SK-N-SH treated with all-trans-retinoic acid at 6 μM for 48 hours (cell line): ENCODE measurements around the gene NFYC.

Experiments
- ATAC-seq: fragments of 200-7000 bp; cut with Tn5 transposase; 3 replicates; pipeline ENCODE4 v1.9.1; 2020; ENCODE audit warnings: mild to moderate bottlenecking, moderate library complexity
- ARNTL ChIP-seq: fragments of 450-650 bp; formaldehyde crosslinking; IDR thresholded peaks from 2 replicates; pipeline ENCODE4 v1.5.0; 2020; ENCODE audit warnings: low read depth, mild to moderate bottlenecking, moderate library complexity, borderline replicate concordance
- BACH2 ChIP-seq: fragments of 250-450 bp; sonication (Bioruptor Pico); IDR thresholded peaks from 2 replicates; pipeline ENCODE4 v1.9.0; 2021; ENCODE audit warnings: mild to moderate bottlenecking, borderline replicate concordance
- CSDC2 ChIP-seq: fragments of 250-450 bp; sonication (Bioruptor Pico); IDR thresholded peaks from 2 replicates; pipeline ENCODE4 v1.5.0; 2020; ENCODE audit warnings: mild to moderate bottlenecking, moderate library complexity
- ESRRG ChIP-seq: fragments of 250-450 bp; sonication (Bioruptor Pico); IDR thresholded peaks from 2 replicates; pipeline ENCODE4 v1.6.1; 2021; ENCODE audit warnings: mild to moderate bottlenecking
- GLIS3 ChIP-seq: fragments of 250-450 bp; sonication (Bioruptor Pico); IDR thresholded peaks from 2 replicates; pipeline ENCODE4 v1.5.0; 2020; ENCODE audit warnings: mild to moderate bottlenecking, moderate library complexity
- ISL1 ChIP-seq: fragments of 250-450 bp; sonication (Bioruptor Pico); IDR thresholded peaks from 2 replicates; pipeline ENCODE4 v2.1.2; 2022; ENCODE audit warnings: mild to moderate bottlenecking, moderate library complexity
- OSR1 ChIP-seq: fragments of 250-450 bp; sonication (Bioruptor Pico); IDR thresholded peaks from 2 replicates; pipeline ENCODE4 v1.8.0; 2022; ENCODE audit warnings: moderate library complexity, mild to moderate bottlenecking, inconsistent platforms
- PPARA ChIP-seq: fragments of 250-450 bp; sonication (Bioruptor Pico); IDR thresholded peaks from 2 replicates; pipeline ENCODE4 v1.5.0; 2020; ENCODE audit warnings: mild to moderate bottlenecking, borderline replicate concordance
- RARB ChIP-seq: fragments of 250-450 bp; sonication (Bioruptor Pico); IDR thresholded peaks from 2 replicates; pipeline ENCODE4 v1.8.0; 2021; ENCODE audit warnings: mild to moderate bottlenecking, moderate library complexity
- SNAI2 ChIP-seq: fragments of 250-450 bp; sonication (Bioruptor Pico); IDR thresholded peaks from 2 replicates; pipeline ENCODE4 v1.5.0; 2020; ENCODE audit warnings: mild to moderate bottlenecking, moderate library complexity
- TCF4 ChIP-seq: fragments of 250-450 bp; sonication (Bioruptor Pico); IDR thresholded peaks from 2 replicates; pipeline ENCODE4 v1.8.0; 2021; ENCODE audit warnings: mild to moderate bottlenecking, moderate library complexity, borderline replicate concordance
- TOX ChIP-seq: fragments of 250-450 bp; sonication (Bioruptor Pico); IDR thresholded peaks from 2 replicates; pipeline ENCODE4 v1.8.0; 2021; ENCODE audit warnings: mild to moderate bottlenecking, moderate library complexity, borderline replicate concordance
- ZC3H10 ChIP-seq: fragments of 250-450 bp; sonication (Bioruptor Pico); IDR thresholded peaks from 2 replicates; pipeline ENCODE4 v1.5.1; 2021; ENCODE audit warnings: mild to moderate bottlenecking, moderate library complexity
- ZFP3 ChIP-seq: fragments of 250-450 bp; sonication (Bioruptor Pico); IDR thresholded peaks from 2 replicates; pipeline ENCODE4 v1.5.0; 2020; ENCODE audit warnings: mild to moderate bottlenecking, moderate library complexity
- ZFP30 ChIP-seq: fragments of 450-650 bp; formaldehyde crosslinking; IDR thresholded peaks from 2 replicates; pipeline ENCODE4 v1.5.0; 2022; ENCODE audit warnings: mild to moderate bottlenecking, moderate library complexity
- ZNF565 ChIP-seq: fragments of 450-650 bp; formaldehyde crosslinking; conservative IDR thresholded peaks from 2 replicates; pipeline ENCODE4 v1.5.0; 2020; ENCODE audit warnings: low read depth, mild to moderate bottlenecking, moderate library complexity
- ZNF70 ChIP-seq: fragments of 450-650 bp; formaldehyde crosslinking; IDR thresholded peaks from 2 replicates; pipeline ENCODE4 v1.5.0; 2020; ENCODE audit warnings: mild to moderate bottlenecking, moderate library complexity
- ZNF8 ChIP-seq: fragments of 450-650 bp; formaldehyde crosslinking; IDR thresholded peaks from 2 replicates; pipeline ENCODE4 v1.5.0; 2020; ENCODE audit warnings: mild to moderate bottlenecking, moderate library complexity
- TF ChIP-seq, protein P1 (sequence below): fragments of 250-450 bp; sonication (Bioruptor Pico); IDR thresholded peaks from 2 replicates; pipeline ENCODE4 v1.5.0; 2020; ENCODE audit warnings: mild to moderate bottlenecking, moderate library complexity
- TF ChIP-seq, protein P2 (sequence below): fragments of 250-450 bp; sonication (Bioruptor Pico); IDR thresholded peaks from 2 replicates; pipeline ENCODE4 v1.8.0; 2021; ENCODE audit warnings: low read depth, mild to moderate bottlenecking, moderate library complexity, borderline replicate concordance
- TF ChIP-seq, protein P3 (sequence below): fragments of 250-450 bp; sonication (Bioruptor Pico); IDR thresholded peaks from 2 replicates; pipeline ENCODE4 v1.5.1; 2020; ENCODE audit warnings: low read depth, mild to moderate bottlenecking, moderate library complexity
- TF ChIP-seq, protein P4 (sequence below): fragments of 250-450 bp; sonication (Bioruptor Pico); IDR thresholded peaks from 2 replicates; pipeline ENCODE4 v1.5.1; 2021; ENCODE audit warnings: mild to moderate bottlenecking, moderate library complexity
- TF ChIP-seq, protein P5 (sequence below): fragments of 250-450 bp; sonication (Bioruptor Pico); IDR thresholded peaks from 2 replicates; pipeline ENCODE4 v1.8.0; 2020; ENCODE audit warnings: mild to moderate bottlenecking, moderate library complexity, borderline replicate concordance

The NFYC gene

DNA sequence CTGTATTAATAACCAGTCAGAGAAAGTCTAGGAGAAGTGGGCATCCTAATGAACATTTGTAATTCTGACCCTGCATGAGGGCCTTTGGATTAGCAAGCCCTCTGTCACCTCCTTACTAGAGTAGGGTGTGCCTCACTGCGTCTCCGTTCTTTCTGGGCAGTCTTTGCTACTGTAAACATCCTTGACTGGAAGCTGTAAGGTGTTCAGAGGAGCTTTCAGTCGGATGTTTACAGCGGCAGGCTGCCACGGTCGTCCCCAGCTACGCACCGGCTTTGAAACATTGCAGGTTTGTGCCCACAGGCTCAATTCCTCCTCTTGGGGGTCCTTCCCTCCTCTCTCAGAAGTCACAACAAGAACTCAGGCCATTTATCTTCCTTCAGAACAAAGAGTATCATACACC, 62.7 kb downstream of the NFYC start:
- TF ChIP-seq TCF4 (CRISPR knock-in tag) (no peak), OSR1 (CRISPR knock-in tag) (no peak), TOX (CRISPR knock-in tag) (no peak), ISL1 (no peak), SNAI2 (no peak), ZNF565 (no peak), ZNF70 (CRISPR knock-in tag) (no peak), ARNTL (CRISPR knock-in tag) (no peak), CSDC2 (CRISPR knock-in tag) (no peak), PPARA (CRISPR knock-in tag) (no peak), ESRRG (no peak), GLIS3 (CRISPR knock-in tag) (no peak), BACH2 (CRISPR knock-in tag) (no peak)
- TF ChIP-seq, protein P1, sequence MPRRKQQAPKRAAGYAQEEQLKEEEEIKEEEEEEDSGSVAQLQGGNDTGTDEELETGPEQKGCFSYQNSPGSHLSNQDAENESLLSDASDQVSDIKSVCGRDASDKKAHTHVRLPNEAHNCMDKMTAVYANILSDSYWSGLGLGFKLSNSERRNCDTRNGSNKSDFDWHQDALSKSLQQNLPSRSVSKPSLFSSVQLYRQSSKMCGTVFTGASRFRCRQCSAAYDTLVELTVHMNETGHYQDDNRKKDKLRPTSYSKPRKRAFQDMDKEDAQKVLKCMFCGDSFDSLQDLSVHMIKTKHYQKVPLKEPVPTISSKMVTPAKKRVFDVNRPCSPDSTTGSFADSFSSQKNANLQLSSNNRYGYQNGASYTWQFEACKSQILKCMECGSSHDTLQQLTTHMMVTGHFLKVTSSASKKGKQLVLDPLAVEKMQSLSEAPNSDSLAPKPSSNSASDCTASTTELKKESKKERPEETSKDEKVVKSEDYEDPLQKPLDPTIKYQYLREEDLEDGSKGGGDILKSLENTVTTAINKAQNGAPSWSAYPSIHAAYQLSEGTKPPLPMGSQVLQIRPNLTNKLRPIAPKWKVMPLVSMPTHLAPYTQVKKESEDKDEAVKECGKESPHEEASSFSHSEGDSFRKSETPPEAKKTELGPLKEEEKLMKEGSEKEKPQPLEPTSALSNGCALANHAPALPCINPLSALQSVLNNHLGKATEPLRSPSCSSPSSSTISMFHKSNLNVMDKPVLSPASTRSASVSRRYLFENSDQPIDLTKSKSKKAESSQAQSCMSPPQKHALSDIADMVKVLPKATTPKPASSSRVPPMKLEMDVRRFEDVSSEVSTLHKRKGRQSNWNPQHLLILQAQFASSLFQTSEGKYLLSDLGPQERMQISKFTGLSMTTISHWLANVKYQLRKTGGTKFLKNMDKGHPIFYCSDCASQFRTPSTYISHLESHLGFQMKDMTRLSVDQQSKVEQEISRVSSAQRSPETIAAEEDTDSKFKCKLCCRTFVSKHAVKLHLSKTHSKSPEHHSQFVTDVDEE, result no peak
- TF ChIP-seq, protein P2, sequence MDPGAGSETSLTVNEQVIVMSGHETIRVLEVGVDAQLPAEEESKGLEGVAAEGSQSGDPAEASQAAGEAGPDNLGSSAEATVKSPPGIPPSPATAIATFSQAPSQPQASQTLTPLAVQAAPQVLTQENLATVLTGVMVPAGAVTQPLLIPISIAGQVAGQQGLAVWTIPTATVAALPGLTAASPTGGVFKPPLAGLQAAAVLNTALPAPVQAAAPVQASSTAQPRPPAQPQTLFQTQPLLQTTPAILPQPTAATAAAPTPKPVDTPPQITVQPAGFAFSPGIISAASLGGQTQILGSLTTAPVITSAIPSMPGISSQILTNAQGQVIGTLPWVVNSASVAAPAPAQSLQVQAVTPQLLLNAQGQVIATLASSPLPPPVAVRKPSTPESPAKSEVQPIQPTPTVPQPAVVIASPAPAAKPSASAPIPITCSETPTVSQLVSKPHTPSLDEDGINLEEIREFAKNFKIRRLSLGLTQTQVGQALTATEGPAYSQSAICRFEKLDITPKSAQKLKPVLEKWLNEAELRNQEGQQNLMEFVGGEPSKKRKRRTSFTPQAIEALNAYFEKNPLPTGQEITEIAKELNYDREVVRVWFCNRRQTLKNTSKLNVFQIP (CRISPR knock-in tag), result no peak
- TF ChIP-seq, protein P3, sequence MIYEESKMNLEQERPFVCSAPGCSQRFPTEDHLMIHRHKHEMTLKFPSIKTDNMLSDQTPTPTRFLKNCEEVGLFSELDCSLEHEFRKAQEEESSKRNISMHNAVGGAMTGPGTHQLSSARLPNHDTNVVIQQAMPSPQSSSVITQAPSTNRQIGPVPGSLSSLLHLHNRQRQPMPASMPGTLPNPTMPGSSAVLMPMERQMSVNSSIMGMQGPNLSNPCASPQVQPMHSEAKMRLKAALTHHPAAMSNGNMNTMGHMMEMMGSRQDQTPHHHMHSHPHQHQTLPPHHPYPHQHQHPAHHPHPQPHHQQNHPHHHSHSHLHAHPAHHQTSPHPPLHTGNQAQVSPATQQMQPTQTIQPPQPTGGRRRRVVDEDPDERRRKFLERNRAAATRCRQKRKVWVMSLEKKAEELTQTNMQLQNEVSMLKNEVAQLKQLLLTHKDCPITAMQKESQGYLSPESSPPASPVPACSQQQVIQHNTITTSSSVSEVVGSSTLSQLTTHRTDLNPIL (CRISPR knock-in tag), result no peak
- no peak for ATAC-seq

DNA sequence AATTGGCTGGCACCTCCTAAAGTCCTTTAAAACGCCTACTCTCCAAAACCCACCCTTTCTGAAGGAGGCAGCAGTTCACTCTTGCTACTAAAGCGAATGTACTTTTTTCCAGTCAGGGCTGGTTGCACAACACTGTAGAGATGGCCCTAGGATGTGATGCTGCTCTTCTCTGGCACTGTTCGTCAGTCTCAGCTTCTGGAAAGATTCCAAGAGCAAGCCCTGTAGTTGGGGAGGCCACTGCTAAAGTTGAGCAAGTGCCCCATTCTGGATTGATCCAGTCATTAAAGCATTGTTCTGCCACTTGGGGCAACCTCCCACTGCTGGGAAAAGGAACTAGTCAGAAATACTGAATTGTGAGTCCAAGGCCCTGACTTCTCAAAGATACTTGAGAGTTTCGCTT, 63.6 kb downstream of the NFYC start:
- TF ChIP-seq, protein P4, sequence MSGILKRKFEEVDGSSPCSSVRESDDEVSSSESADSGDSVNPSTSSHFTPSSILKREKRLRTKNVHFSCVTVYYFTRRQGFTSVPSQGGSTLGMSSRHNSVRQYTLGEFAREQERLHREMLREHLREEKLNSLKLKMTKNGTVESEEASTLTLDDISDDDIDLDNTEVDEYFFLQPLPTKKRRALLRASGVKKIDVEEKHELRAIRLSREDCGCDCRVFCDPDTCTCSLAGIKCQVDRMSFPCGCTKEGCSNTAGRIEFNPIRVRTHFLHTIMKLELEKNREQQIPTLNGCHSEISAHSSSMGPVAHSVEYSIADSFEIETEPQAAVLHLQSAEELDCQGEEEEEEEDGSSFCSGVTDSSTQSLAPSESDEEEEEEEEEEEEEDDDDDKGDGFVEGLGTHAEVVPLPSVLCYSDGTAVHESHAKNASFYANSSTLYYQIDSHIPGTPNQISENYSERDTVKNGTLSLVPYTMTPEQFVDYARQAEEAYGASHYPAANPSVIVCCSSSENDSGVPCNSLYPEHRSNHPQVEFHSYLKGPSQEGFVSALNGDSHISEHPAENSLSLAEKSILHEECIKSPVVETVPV (CRISPR knock-in tag), result no peak
- TF ChIP-seq TCF4 (CRISPR knock-in tag) (no peak), ZNF565 (no peak), CSDC2 (CRISPR knock-in tag) (no peak), GLIS3 (CRISPR knock-in tag) (no peak), ARNTL (CRISPR knock-in tag) (no peak), ZFP3 (CRISPR knock-in tag) (no peak), RARB (no peak)
- TF ChIP-seq, protein P5, sequence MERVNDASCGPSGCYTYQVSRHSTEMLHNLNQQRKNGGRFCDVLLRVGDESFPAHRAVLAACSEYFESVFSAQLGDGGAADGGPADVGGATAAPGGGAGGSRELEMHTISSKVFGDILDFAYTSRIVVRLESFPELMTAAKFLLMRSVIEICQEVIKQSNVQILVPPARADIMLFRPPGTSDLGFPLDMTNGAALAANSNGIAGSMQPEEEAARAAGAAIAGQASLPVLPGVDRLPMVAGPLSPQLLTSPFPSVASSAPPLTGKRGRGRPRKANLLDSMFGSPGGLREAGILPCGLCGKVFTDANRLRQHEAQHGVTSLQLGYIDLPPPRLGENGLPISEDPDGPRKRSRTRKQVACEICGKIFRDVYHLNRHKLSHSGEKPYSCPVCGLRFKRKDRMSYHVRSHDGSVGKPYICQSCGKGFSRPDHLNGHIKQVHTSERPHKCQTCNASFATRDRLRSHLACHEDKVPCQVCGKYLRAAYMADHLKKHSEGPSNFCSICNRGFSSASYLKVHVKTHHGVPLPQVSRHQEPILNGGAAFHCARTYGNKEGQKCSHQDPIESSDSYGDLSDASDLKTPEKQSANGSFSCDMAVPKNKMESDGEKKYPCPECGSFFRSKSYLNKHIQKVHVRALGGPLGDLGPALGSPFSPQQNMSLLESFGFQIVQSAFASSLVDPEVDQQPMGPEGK (CRISPR knock-in tag), result no peak
- no peak for ATAC-seq

DNA sequence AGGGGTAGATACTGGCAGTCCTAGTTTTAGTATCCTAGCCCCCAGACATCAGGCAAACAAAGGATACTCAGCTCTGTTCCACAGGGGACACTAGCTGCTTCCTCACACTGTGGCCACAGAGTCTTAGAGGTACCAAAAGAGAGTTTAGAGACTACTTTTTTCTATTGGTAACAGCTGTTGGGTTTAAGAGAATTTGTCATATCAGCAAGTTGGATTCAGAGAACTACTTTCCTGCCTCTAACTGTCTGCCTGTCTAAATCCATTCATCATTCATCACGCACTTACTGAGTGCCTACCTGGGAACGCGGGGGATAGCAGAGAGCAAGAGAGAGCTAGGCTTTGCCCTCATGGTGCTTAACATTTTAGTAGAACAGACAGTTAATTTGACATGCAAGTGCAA, 65.0 kb downstream of the NFYC start:
- ATAC-seq, result no peak
- TF ChIP-seq GLIS3 (CRISPR knock-in tag) (no peak), PPARA (CRISPR knock-in tag) (no peak), SNAI2 (no peak)

DNA sequence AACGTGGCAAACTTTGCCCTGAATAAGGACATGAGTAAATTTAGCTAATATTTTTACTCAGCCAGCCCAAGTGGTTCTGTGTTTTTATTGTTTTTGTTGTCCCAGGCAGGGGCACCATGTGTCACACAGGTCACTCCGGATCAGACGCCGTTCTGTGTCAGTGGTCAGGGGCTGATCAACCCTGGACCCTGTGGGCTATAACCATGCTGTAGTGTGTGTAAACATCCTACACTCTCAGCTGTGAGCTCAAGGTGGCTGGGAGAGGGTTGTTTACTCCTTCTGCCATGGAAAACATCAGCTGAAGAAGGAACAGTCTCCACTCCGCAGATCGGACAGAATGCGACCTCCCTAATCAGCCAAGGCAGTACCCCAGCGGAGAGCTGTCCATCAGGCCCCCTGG, 65.6 kb downstream of the NFYC start:
- no peak for ATAC-seq
- TF ChIP-seq CSDC2 (CRISPR knock-in tag) (no peak), PPARA (CRISPR knock-in tag) (no peak), ZFP30 (no peak), ZNF70 (CRISPR knock-in tag) (no peak), SNAI2 (no peak), ZC3H10 (no peak), RARB (no peak), ARNTL (CRISPR knock-in tag) (no peak), ZNF565 (no peak), ISL1 (no peak), ZNF8 (no peak), ESRRG (no peak)
- TF ChIP-seq, protein P3 (CRISPR knock-in tag), result no peak
- TF ChIP-seq, protein P4 (CRISPR knock-in tag), result no peak
